CD4-positive, alpha-beta T cell treated with Interleukin-15 for 1 hour (primary cell): Measurements from ENCODE around the gene TANGO6.

Source experiments
- DNase-seq: peaks from one replicate; pipeline ENCODE4 v3.0.0-alpha.2; 2020

The TANGO6 gene

DNA sequence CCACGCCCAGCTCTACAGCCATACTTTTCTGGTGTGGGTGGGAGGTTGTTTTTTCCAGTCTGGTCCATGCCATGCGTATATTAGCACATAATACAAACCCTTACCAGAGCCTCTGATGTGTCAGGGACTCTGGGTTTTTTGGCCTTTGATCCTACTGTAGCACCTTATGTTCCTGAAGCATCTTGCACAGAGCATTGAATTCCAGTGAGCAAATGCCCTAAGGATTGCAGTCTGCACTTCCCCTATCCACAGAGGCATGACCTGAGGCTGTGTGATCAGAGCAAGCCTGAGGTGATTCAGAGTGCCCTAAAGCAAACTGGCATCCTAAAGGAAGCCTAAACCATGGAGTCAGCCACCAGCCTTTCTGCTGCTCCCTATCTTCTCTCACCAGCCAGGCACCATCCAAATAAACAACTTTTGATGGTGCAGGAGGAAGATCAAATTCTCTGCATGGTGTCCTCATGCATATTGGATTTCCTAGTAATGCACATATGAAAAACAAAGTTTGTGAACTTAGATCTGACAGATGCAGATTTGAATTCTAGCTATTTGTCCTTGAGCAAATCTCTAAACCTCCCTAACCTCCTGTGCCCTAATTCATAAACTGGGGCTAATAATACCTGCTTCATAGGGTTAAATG, 220.9 kb downstream of the TANGO6 start:
- no peak for DNase-seq

DNA sequence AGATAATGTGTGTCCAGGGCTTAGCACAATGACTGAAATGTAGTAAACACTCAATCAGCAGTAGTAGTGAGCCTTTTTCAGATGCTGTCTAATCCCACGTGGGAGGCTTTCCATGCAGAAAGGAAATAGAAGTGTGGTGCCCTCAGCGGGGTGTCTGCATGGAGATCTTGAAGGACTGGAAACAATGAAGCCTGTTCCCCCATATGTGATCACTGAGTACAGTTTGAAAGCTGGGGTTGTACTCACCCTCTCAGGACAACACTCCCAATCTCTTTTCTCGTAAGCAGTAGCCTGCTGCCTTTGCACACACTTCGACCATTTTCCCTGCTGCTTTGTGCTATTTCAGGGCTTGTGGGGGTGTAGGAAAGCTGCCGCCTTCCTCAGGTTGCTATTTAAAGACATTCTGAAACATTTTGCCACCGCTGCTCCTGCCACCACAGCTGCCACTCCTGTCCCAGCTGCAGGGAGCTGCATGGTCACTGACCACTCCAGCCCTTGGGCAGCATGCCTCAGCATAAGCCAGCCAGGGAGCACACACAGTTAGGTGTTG, 221.5 kb downstream of the TANGO6 start:
- no peak for DNase-seq

DNA sequence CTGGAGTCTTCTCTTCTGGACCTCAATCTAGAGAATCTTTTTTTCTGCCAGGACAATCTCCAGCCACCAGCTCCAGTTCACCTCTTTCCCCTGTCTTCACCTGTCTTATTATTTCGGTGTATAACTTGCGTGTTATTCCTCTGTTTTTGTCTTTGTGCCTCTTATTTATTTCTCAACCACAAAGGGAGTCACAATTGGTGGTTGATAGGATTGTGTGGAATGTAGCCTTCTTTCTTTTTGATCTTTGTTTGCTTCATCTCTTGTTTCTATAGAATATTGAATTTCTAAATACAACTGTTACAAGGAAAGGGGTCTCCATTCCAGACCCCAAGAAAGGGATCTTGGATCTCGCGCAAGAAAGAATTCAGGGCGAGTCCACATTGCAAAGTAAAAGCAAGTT, 226.2 kb downstream of the TANGO6 start:
- no peak for DNase-seq

DNA sequence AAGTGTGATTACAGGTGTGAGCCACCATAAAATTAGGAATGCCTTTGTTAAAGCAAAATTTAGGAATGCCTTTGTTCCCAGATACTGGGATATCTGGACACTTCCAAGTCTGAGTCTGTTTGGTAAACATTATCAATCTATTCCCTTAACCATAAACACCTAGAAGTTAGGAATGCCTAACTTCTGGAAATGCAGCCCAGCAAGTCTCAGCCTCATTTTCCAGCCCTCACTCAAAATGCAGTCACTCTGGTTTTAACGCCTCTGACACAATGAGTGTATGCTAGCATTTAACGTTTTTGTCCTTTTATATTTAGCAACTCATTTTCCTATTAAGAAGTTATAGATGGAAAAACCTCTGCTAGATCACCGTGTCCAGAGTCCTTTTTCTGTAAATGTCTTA, 227.7 kb downstream of the TANGO6 start:
- no peak for DNase-seq

DNA sequence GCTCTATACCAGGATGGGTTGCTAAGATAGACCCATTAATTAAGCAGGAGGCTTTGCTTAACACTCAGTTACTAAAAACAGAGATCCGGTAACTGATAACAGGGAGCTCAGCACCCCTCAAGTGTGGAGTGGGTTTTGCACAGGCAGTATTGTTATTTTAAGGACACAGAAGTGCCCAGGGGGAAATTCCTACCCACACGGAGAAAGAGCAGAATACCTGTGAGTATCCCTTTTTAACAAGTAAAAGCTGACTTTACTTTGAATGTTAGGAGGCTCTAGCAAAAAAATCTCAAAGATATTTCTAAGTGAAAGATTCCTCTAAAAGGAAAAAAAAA, 229.3 kb downstream of the TANGO6 start:
- no peak for DNase-seq

DNA sequence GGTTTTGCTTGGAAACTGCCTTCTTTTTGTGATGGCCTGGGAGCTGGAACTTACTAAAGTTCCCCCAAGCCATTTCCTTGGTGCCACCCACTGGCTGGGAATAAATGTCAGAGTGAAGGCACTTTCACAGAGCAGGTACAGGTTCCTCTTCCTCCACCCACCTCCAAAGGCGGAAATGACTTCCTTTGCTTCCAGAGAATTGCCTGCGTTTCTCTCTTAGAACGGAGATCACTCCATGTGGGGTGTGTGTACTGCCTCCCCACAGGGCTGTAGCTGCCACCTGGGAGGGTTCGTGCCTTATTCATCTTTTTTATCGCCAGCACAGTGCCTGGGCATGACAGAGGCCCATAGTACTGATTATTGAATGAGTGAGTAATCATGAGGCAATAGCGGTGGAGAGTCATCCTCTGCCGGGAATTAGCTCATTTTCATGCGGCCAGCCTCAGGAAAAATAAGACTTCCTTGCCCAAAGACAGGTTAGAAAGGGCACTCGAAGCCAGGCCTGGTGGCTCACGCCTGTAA, 229.9 kb downstream of the TANGO6 start:
- no peak for DNase-seq

DNA sequence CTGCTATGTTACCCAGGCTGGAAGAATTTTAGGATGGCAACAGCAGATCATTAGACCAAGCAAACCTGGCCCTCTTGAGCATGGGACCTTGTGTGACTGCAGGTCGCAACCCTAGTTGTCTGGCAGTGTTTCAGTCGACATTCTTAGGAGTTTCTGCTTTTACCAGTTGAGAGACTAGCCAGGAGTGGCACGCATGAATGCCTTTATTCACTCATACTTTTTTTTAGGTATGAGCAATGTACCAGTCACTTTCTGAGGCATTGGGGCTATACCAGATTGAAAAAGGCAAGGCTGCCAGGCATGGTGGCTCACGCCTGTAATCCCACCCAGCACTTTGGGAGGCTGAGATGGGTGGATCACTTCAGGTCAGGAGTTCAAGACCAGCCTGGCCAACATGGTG, 233.9 kb downstream of the TANGO6 start:
- DNase-seq: no peak

DNA sequence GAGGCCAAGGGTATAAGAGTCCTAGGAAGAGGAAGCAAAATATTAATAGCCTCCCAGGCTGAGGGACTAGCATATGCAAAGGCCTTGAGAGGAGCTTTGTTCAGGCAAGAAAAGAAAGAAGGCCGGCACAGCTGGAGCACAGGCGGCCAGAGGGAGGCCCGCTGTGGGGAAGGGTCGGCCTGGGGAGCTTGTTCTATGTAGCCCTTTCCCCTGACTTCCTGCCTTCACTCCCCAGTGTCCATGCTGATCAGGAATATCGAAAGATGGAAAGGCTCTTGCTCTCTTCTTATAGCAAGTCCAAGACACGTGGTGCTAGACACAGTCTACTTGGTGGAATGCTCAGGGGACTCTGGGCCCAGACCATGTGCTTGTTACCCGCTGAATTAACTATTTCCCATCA, 234.7 kb downstream of the TANGO6 start:
- no peak for DNase-seq

DNA sequence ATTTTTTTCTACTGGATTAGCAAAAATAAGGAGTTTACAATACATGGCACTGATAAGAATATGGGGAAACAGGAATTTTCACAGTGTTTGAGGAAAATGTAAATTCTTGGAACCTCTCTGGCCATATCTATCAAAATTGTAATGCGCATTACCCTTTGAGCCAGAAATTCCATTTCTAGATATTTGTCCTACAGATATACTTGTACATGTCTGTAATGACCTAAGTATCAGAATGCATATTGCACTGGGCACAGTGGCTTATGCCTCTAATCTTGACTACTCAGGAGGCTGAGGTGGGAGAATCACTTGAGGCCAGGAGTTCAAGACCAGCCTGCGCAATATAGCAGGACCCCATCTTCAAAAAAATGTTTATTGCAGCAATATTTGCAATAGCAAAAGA, 236.4 kb downstream of the TANGO6 start:
- no peak for DNase-seq

DNA sequence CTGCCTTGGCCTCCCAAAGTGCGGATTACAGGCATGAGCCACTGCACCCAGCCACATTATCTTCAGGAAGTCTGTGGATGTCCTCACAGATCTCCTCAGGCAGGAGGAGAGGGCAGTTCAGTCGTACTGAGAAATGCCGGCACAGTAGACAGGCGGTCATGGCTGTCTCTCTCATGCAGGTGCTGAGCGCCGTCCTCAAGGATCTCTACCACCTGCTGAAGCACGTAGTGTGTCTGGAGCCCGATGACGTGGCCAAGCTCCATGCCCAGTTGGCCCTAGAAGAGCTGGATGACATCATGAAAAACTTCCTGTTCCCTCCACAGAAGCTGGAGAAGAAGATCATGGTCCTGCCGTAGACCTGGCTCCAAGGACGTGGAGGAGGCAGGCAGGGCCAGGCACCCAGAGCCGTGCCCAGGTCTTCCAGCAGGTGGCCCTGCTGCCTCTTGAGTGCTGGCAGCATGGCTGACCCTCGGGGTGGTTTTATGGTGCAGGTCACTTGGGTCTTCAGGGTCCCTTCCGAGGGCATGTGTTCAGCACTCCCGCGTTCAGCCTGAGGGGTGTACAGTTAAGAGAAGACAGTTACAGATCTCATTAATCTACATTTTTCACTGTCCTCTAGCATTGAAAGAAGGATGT, 240.1 kb downstream of the TANGO6 start:
- DNase-seq: no peak

DNA sequence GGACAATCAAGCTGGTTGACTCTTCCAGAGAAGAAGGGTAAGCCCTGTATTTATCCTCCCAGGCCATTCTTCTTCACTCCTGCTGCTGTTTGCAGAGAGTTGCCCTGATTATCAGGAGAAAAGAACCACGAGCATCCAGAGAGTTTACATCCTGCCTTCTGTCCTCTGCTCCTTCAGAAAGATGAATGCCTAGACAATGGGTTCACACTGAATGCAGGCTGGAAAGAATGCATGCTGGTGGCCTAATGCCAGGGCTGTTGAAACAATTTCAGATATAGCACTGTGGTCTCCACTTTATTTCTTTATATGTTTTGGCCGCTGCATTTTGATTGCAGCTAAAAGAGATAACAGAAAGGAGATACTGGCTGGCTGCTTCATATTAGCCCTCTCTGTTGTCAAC, 241.0 kb downstream of the TANGO6 start:
- DNase-seq: no peak

DNA sequence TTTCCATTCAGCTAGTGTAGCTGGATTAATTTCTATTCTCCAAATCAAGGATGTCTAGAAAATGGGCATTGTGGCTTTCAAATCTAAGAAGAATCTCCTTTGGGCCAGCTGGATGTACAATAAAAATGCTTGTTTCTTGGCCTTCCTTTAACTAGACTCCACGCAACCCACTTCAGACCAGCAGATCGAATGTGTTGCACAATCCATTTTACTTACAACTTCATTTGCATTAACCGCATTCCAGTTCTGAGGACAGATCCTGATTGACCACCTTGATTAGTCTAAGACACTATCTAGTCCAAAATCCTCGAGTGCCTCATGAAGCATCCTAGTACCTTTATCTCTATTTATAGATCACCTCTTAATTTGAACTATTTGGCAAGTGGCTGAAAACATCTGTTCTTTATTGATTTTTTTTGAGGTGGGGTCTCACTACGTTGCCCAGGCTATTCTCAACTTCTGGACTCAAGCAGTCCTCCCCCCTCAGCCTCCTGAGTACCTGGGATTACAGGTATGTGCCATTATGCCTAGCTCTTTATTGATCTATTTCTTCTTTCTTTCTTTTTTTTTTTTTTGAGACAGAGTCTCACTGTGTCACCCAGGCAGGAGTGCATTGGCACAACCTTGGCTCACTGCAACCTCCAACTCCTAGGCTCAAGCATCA, 241.8 kb downstream of the TANGO6 start:
- no peak for DNase-seq

DNA sequence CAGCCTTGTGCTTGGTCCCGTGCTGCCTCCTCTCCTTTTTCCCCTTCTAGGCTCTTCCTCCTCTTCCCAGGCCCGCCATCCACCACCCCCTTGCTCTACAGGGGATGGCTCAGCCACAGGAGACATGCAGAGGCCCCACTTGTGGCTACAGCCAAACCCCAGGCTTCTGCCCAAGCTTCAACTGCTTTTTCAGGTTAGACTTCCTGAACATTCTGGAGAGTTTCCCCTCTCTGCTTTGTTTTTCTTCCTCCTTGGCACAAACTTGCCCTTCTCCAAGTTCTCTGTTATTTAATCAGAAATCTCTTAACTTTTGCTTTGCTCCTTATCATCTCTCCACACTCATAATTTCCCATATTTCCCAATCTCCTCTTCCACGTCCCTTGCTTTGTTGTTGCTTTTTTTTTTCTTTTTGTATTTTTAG, 243.8 kb downstream of the TANGO6 start:
- no peak for DNase-seq

DNA sequence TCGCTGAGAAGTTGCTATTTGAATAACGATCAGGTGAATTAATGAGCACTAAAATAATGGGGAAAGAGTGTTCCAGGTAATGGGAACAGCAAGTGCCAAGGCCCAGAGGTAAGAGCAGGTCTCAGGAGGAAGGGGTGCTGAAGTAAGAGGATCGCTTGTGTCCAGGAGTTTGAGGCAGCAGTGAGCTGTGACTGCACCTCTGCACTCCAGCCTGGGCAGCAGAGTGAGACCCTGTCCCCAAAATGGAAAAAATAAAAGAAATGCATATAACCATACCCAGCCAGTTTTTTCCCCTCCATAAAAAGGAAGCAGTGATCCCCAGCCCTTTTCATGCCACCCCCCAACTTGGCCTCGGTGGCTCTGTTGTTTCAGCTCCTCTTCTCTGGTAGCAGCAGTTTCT, 245.4 kb downstream of the TANGO6 start:
- no peak for DNase-seq

DNA sequence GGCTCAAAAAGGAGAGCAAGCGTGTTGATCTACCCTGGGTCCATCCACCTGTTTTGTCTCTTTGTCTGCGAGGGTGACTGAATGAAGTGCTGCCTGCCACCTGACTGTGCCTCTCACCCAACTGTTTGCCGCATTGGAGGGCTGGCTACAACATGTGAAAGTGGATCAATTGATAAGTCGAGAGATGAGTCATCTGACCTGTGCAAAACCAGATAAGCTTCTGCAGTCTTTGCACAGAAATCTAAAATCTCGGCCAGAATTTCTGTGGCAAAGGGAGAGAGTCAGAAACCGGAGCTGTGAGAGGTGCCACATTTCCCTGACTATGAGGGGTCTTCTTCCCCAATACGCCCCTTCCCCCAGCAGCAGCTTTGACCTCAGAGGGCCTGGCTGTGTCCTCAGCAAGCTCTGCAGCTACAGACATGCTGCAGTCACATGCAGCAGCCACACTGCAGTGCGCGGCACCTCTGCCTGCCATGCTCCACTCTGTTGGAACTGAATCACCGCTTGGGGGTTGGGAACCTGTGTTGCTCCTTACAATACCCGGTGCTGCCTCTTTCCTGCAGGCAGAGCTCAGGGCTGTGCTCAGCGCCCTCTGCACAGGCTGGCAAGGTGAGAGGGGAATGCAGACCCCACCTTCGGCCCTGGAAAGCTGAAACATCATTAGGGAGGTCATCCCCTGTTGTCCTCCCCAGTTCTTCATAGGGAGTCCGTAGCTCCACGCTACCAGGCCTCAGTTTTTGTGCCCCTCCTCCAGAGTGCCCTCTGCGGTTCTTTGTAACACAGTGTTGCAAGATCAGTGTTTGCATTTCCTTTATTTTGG, 246.0 kb downstream of the TANGO6 start:
- DNase-seq: no peak

DNA sequence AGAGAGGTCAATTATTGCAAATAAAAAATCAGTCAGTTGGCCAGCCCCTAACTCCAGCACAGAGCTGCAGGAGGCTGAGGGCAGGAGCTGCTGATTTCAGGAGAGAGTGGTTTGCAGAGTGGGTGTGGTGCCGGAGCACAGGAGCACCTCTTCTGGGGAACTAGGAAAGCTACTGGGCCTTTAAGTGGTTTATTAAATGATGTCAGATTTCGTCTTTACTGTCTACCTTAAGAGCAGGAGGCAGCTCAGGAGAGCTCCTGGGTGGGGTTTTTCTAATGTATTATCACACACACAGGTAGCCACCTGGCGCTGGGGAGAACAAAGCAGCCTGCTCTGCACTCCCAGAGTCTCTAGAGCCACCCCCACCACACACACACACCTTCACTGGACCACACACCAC, 250.6 kb downstream of the TANGO6 start:
- DNase-seq: no peak

DNA sequence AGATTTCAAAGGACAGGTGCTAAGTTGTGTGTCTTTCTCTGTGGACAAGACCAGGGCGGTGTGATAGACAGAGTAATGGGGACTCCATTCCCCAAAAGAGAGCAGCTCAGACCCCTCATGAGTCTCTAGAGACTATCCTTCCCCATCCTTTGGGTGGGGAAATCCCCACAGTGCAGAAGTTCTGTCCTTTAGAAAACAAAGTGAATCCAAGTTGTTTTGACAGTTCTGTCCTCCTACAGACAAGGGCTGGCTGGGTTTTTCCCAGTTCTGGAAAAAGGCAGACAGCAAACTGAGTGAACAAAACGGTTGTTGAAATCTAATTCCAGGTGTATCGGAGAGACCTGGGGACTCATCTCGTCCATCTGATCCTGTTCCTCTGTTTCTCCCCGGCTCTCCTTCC, 251.2 kb downstream of the TANGO6 start:
- DNase-seq: no peak

DNA sequence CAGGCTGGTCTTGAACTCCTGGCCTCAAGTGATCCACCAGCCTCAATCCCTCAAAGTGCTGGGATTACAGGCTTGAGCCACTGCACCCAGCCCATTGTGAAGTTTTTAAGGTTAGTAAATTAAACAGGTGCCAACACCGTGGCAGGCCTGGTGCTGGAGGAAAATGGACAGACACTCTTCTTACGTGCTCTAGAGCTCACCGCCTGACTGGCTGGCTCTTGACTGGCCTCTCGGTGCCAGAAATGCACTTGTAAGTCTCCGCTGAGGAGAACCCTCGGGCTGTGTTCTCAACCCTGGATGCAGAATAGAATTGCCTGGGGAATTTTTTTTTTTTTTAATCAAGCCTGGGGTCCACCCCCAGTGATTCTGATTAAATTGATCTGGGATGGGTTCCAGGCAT, 251.9 kb downstream of the TANGO6 start:
- no peak for DNase-seq

DNA sequence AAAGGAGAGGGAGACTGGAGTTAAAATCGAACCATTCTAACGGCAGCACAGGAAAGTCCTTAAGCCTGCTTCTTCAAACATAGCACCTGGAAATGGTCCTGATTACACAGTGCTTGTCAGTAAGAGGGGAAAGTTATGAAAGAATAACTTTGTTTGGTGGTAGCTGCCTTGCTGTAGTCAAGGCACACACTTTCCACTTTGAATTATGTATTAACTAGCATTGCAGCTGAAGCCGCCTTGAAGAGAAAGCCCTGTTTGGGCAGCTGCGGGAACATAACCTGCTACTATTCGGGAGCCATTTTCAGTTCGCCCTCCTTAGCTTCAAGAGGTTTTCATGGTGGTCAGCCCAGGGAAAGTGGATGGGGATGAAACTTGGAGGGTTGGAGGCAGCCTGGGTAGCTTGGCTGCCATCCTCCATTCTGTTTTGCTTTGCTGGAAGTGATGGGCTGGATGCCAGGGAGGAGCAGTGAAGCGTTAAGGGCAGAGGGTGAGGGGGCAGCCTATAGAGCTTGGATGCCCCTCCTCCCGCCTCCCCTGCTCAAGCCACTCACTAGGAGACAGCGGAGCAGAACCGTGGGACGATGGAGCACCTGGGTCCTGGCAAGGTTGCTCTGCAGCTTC, 256.9 kb downstream of the TANGO6 start:
- no peak for DNase-seq

DNA sequence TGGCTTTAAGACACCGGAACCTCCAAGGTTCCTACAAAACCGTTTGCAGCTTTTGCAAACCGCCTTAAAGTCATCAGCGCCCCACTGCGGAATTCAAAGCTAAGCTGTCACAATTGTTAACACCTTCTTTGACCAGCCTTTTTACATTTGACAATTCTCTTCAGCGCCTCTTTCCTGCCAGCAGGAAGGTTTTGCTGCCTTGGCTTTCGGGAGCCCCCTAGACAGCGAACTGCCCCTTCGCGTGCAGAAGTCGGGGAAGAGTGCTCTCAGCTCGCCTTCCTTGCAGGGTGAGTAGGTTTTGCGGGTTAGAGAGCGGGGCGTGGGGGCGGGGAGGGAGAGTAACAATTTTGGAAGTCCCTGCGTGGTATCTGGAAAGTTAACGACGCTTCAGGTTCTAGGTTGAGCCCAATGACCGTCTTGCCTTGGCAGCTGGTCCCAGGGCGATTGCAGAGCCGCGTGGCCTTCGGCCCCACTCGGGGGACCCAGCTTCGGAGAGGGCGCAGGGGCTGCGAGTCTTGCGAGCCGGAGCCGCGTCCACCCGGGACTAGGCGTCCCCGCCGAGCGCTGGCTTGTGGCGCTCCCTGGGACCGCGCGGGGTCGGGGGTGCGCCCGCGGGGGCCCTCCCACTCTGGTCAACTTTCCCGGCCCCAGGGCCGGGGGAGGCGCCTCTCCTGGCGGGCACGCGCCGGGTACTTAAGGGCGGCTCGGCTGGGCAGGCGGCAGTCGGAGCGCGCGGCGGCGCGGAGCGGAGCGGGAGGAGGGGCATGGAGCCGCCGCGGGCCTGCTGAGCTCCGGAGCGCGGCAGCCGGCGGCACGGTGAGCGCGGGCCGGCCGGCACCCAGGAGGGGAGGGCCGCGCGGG, 262.4 kb downstream of the TANGO6 start, which contains the start of gene HAS3:
Gene HAS3, plus strand, starts transcription at position 153 of the 861 bp plus-strand sequence. CDS start 3,743 bp downstream, outside the sequence.
- no peak for DNase-seq

DNA sequence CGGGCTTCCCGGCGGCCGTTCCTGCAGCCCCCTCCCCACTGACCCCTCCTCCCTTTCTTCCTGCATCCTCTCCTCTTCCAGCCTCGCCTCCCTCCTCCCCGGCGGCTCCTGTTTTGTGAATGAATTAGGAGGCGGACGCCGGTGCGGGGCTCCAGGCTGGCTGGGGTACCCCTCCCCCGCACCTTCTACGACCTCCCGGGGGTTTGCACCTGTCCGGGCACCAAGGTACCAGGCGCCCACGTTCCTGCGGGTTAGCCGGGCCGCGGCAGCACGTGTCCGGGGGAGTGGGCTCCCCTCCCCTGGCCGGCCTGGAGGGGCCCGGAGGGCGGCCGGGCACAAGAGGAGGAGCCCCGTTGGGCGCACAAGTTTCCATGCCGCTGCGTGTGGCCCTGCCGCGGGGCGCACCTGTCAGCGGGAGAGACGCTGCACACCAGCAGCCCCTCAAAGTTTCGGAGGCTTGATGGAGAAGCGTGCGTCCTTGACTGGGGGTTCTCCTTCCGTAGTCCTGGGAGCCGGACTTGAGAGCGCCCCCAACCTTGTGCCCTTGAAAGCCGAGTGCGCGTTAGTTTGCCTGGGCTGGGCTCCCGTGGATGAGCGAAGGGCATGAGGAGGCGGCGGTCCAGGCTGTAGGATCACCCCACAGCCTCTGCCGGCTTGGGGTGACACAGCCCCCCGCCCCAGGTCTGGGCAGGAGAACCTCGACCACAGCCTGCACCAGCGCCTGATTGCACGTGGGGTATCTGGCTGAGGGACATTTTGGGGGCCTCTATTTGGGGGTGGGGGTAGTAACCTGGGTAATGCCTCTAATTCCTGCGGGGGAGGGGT, 263.4 kb downstream of the TANGO6 start:
- DNase-seq: no peak
